Measurements from ENCODE around the gene NCAM1. TPM values are rescaled to one million over a fixed set of nuclear protein-coding genes. Genes with fewer than 3 reads are reported as not detected.

NCAM1 gene
- total and polyA plus RNA-seq, 9 of the 15 experiments (the other 6 are each of a cell fraction or from before 2014, with no cell fraction given): 0.09 to 0.23 TPM; not detected in 7

DNA sequence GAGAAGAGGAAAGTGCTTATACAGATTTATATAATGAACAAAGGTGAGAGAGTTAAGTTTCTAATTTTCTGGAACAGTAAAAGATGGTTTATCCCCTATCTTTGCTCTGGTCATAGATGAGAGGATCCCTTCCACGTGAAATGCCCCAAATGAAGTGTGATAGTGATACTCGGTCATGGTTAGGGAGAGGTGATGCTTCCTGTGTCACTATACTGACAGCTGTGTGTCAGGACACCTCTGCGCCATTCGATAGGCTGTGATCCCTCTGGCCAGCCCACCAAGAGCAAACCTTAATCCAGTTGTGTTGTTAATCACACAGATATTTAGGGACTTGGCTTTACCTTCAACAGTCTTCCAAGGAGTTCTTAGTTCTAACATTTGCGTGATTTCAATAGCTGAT is 57.7 kb downstream of the NCAM1 start:
- WGBS (ENCODE audit: insufficient coverage, low coverage, missing lambda C conversion rate): 0% methylated on average over 5 of the region's 5 CpGs
- H3K79me2 ChIP-seq (ENCODE audit: control insufficient read depth, insufficient read depth, low read length): no peaks in the 10 kb centered on the region
- H3K27ac ChIP-seq (ENCODE audit: extremely low read depth, low read depth, low read length): no peak overlapping the region
- intact Hi-C loops (cut with micrococcal nuclease): no loop called here
- DNase-seq (ENCODE audit: extremely low read depth in 1 of 4, low spot score in 3 of 4): no peak
- in situ Hi-C loops (cut with MboI): no loop called here
- H3K4me2 ChIP-seq (ENCODE audit: insufficient read depth, low read length): no peak overlapping the region
- no peak overlapping the region for H3K4me3 ChIP-seq
- no peaks in the 10 kb centered on the region for H3K36me3 ChIP-seq (ENCODE audit: control insufficient read depth, insufficient read depth, low read length)
- TF ChIP-seq, protein P1, sequence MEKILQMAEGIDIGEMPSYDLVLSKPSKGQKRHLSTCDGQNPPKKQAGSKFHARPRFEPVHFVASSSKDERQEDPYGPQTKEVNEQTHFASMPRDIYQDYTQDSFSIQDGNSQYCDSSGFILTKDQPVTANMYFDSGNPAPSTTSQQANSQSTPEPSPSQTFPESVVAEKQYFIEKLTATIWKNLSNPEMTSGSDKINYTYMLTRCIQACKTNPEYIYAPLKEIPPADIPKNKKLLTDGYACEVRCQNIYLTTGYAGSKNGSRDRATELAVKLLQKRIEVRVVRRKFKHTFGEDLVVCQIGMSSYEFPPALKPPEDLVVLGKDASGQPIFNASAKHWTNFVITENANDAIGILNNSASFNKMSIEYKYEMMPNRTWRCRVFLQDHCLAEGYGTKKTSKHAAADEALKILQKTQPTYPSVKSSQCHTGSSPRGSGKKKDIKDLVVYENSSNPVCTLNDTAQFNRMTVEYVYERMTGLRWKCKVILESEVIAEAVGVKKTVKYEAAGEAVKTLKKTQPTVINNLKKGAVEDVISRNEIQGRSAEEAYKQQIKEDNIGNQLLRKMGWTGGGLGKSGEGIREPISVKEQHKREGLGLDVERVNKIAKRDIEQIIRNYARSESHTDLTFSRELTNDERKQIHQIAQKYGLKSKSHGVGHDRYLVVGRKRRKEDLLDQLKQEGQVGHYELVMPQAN (IDR thresholded peaks at IDR 0.05; ENCODE audit: borderline replicate concordance): no peak
- no peak for TF ChIP-seq NFYB (IDR thresholded peaks at IDR 0.05; ENCODE audit: extremely low read depth, insufficient read length)
- no peaks in the 10 kb centered on the region for H3K4me1 ChIP-seq (replicated peaks in 1 of 2; ENCODE audit: control insufficient read depth in 2 of 2, insufficient read depth in 2 of 2, low read length in 2 of 2)
- no peaks in the 10 kb centered on the region for H3K27me3 ChIP-seq (ENCODE audit: control insufficient read depth in 2 of 2, insufficient read depth in 2 of 2, low read length in 2 of 2)
- no peak overlapping the region for H3K9ac ChIP-seq (ENCODE audit: insufficient read depth in 1 of 2, low read depth in 2 of 2, low read length in 2 of 2)
- no peak for ATAC-seq
- CTCF ChIA-PET (ENCODE audit: low intra/inter-chr PET ratio): no interaction called here
- H3K9me1 ChIP-seq (ENCODE audit: control insufficient read depth, insufficient read depth, low read length): no peaks in the 10 kb centered on the region
- BruUV-seq (replicated peaks): no TSS peak
- POLR2A ChIA-PET: no interaction called here
- no peaks in the 10 kb centered on the region for H4K20me1 ChIP-seq (replicated peaks; ENCODE audit: control insufficient read depth, insufficient read depth, low read length)
- H3K9me3 ChIP-seq (replicated peaks; ENCODE audit: control insufficient read depth, insufficient read depth, low read depth, low read length): no peaks in the 10 kb centered on the region
- no peak overlapping the region for H2AFZ ChIP-seq (ENCODE audit: low read depth, low read length)
- no peak for FAIRE-seq

DNA sequence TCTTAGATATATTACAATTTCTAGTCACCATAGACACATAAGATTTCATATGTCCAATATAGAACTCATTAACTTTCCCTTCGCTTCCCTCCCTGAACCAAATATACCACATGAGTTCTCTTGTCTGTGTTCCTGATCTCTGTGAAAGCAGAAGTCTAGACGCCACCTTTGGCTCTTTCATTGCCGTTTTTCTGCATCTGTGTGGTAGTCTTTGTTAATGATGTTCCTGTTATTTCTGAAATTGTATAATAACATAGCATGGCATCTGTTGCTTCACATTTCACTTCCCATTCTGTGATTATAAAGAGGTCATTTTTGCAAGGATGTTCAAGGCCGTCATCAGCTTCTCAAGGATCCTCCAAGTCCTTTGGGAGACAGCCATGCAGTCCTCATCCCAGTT is 58.5 kb downstream of the NCAM1 start:
- 0% methylated on average over 4 of the region's 4 CpGs for whole genome bisulfite sequencing (ENCODE audit: insufficient coverage, low coverage, missing lambda C conversion rate)
- no TSS peak for BruUV-seq (replicated peaks)
- H3K27ac ChIP-seq (ENCODE audit: extremely low read depth, low read depth, low read length): no peak overlapping the region
- H3K27me3 ChIP-seq (ENCODE audit: control insufficient read depth in 2 of 2, insufficient read depth in 2 of 2, low read length in 2 of 2): no peaks in the 10 kb centered on the region
- ATAC-seq: no peak
- ChIA-PET CTCF (ENCODE audit: low intra/inter-chr PET ratio) (no interaction called here), POLR2A (interaction anchor here (1.2 kb wide), 1 partner anchor 14 kb away, joined by 3 read pairs; no protein-coding TSS in a partner anchor)
- no peaks in the 10 kb centered on the region for H3K79me2 ChIP-seq (ENCODE audit: control insufficient read depth, insufficient read depth, low read length)
- DNase-seq (ENCODE audit: extremely low read depth in 1 of 4, low spot score in 3 of 4): no peak
- no peak for FAIRE-seq
- no peaks in the 10 kb centered on the region for H3K9me3 ChIP-seq (replicated peaks; ENCODE audit: control insufficient read depth, insufficient read depth, low read depth, low read length)
- H3K9ac ChIP-seq (ENCODE audit: insufficient read depth in 1 of 2, low read depth in 2 of 2, low read length in 2 of 2): no peak overlapping the region
- H3K9me1 ChIP-seq (ENCODE audit: control insufficient read depth, insufficient read depth, low read length): no peaks in the 10 kb centered on the region
- H3K36me3 ChIP-seq (ENCODE audit: control insufficient read depth, insufficient read depth, low read length): no peaks in the 10 kb centered on the region
- no peak overlapping the region for H3K4me3 ChIP-seq
- no peaks in the 10 kb centered on the region for H4K20me1 ChIP-seq (replicated peaks; ENCODE audit: control insufficient read depth, insufficient read depth, low read length)
- no peak overlapping the region for H3K4me2 ChIP-seq (ENCODE audit: insufficient read depth, low read length)
- no peaks in the 10 kb centered on the region for H3K4me1 ChIP-seq (replicated peaks in 1 of 2; ENCODE audit: control insufficient read depth in 2 of 2, insufficient read depth in 2 of 2, low read length in 2 of 2)
- no peak overlapping the region for H2AFZ ChIP-seq (ENCODE audit: low read depth, low read length)
- intact Hi-C loops (cut with micrococcal nuclease) (no loop called here), in situ Hi-C loops (cut with MboI) (no loop called here)
- TF ChIP-seq POLR2AphosphoS2 (IDR thresholded peaks at IDR 0.05; ENCODE audit: low read length) (no peak), TBP (optimal IDR thresholded peaks at IDR 0.05; ENCODE audit: low read depth, low read length) (no peak), ZNF121 (CRISPR knock-in tag; conservative IDR thresholded peaks at IDR 0.05) (no peak), ZNF780A (CRISPR knock-in tag; IDR thresholded peaks at IDR 0.05) (no peak), HCFC1 (IDR thresholded peaks at IDR 0.05; ENCODE audit: low read depth, low read length) (no peak), ZKSCAN3 (CRISPR knock-in tag; IDR thresholded peaks at IDR 0.05) (no peak), BCOR (IDR thresholded peaks at IDR 0.05) (no peak), DNMT1 (IDR thresholded peaks at IDR 0.05) (no peak), MYBL2 (IDR thresholded peaks at IDR 0.05; ENCODE audit: low read depth) (no peak), MYBL2 (CRISPR knock-in tag; IDR thresholded peaks at IDR 0.05; ENCODE audit: borderline replicate concordance) (no peak), TCF7L2 (IDR thresholded peaks at IDR 0.05; ENCODE audit: low read depth, low read length) (no peak), ETS2 (tag; IDR thresholded peaks at IDR 0.05; ENCODE audit: borderline replicate concordance, poor library complexity, severe bottlenecking) (no peak), SMARCA5 (IDR thresholded peaks at IDR 0.05) (no peak), MECOM (CRISPR knock-in tag; IDR thresholded peaks at IDR 0.05) (no peak)
- TF ChIP-seq, protein P2, sequence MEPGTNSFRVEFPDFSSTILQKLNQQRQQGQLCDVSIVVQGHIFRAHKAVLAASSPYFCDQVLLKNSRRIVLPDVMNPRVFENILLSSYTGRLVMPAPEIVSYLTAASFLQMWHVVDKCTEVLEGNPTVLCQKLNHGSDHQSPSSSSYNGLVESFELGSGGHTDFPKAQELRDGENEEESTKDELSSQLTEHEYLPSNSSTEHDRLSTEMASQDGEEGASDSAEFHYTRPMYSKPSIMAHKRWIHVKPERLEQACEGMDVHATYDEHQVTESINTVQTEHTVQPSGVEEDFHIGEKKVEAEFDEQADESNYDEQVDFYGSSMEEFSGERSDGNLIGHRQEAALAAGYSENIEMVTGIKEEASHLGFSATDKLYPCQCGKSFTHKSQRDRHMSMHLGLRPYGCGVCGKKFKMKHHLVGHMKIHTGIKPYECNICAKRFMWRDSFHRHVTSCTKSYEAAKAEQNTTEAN (CRISPR knock-in tag; IDR thresholded peaks at IDR 0.05): no peak

Measured in K562 (cell line).